GM18861 (cell line): ENCODE results near the gene SASH1.

Experiments used
- ATAC-seq: cut with Tn5 transposase; IDR thresholded peaks from one replicate; pipeline ENCODE4 v1.9.1; 2021; ENCODE audit not compliant: unreplicated experiment

The SASH1 gene

GRCh38 chr6:148455225-148455624, 112.6 kb downstream of the SASH1 start:
- ATAC-seq = no peak

GRCh38 chr6:148455674-148456558, 113.3 kb downstream of the SASH1 start:
- ATAC-seq = no peak

- no peak for ATAC-seq
Measured at GRCh38 chr6:148457137-148457842, 114.7 kb downstream of the SASH1 start.

GRCh38 chr6:148457843-148458159, 115.2 kb downstream of the SASH1 start:
- no peak for ATAC-seq

- ATAC-seq = no peak
Measured at GRCh38 chr6:148459238-148459637, 116.6 kb downstream of the SASH1 start.

GRCh38 chr6:148460876-148461646, 118.4 kb downstream of the SASH1 start:
- no peak for ATAC-seq

GRCh38 chr6:148461986-148462577, 119.4 kb downstream of the SASH1 start:
- no peak for ATAC-seq

- ATAC-seq = no peak
Measured at GRCh38 chr6:148463671-148464070, 121.0 kb downstream of the SASH1 start.

- peak; percentile 89 for ATAC-seq
Measured at GRCh38 chr6:148464319-148465010, 121.8 kb downstream of the SASH1 start.

GRCh38 chr6:148465011-148465335, 122.3 kb downstream of the SASH1 start:
- ATAC-seq = no peak

- ATAC-seq = no peak
Measured at GRCh38 chr6:148465670-148466069, 123.0 kb downstream of the SASH1 start.

GRCh38 chr6:148466158-148466557, 123.5 kb downstream of the SASH1 start:
- no peak for ATAC-seq

GRCh38 chr6:148467926-148468325, 125.3 kb downstream of the SASH1 start:
- no peak for ATAC-seq

- no peak for ATAC-seq
Measured at GRCh38 chr6:148470156-148470555, 127.5 kb downstream of the SASH1 start.

- peak; percentile 66 for ATAC-seq
Measured at GRCh38 chr6:148470606-148471465, 128.2 kb downstream of the SASH1 start.

- ATAC-seq = no peak
Measured at GRCh38 chr6:148471624-148472159, 129.1 kb downstream of the SASH1 start.

GRCh38 chr6:148472171-148473105, 129.8 kb downstream of the SASH1 start:
- ATAC-seq = no peak

- ATAC-seq = no peak
Measured at GRCh38 chr6:148479497-148479896, 136.9 kb downstream of the SASH1 start.
